ENCODE data around the gene RAD50.

DNA sequence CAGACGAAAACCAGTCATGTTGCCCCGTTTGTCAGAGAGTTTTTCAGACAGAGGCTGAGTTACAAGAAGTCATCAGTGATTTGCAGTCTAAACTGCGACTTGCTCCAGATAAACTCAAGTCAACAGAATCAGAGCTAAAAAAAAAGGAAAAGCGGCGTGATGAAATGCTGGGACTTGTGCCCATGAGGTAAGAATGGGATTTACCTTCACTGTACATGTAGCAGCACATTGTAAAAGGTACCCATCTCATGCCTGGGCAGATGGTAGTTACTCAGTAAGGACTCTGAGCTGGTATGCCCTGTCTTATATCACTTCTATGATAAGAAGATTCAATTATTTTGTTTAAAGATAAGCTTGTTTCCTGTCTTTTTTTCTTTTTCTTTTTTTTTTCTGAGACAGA, 38.8 kb downstream of the RAD50 start:
- TF ChIP-seq, protein P1, sequence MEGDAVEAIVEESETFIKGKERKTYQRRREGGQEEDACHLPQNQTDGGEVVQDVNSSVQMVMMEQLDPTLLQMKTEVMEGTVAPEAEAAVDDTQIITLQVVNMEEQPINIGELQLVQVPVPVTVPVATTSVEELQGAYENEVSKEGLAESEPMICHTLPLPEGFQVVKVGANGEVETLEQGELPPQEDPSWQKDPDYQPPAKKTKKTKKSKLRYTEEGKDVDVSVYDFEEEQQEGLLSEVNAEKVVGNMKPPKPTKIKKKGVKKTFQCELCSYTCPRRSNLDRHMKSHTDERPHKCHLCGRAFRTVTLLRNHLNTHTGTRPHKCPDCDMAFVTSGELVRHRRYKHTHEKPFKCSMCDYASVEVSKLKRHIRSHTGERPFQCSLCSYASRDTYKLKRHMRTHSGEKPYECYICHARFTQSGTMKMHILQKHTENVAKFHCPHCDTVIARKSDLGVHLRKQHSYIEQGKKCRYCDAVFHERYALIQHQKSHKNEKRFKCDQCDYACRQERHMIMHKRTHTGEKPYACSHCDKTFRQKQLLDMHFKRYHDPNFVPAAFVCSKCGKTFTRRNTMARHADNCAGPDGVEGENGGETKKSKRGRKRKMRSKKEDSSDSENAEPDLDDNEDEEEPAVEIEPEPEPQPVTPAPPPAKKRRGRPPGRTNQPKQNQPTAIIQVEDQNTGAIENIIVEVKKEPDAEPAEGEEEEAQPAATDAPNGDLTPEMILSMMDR (IDR thresholded peaks at IDR 0.05) = no peak
- TF ChIP-seq POLR2A (IDR thresholded peaks at IDR 0.05) (no peak), EP300 (IDR thresholded peaks at IDR 0.05) (no peak), POLR2AphosphoS5 (IDR thresholded peaks at IDR 0.05) (no peak)
